IMR-90 (cell line): Measurements from ENCODE around the gene PXK. TPM values are rescaled to one million over a fixed set of nuclear protein-coding genes. Genes with fewer than 3 reads are reported as not detected.

ENCODE experiments used
- SMC3 ChIP-seq: fragments of 150-350 bp; IDR thresholded peaks from 2 replicates; pipeline ENCODE4 v1.6.1; 2016; ENCODE audit warnings: low read depth, mild to moderate bottlenecking, antibody characterized with exemption, low read length, moderate library complexity
- polyA plus RNA-seq, 3 experiments: library from polyadenylated mRNA; depleted of rRNA; stranded (reverse); fragments of >200 nt; gene quantifications; 2 replicates each; pipeline ENCODE4 v1.2.3, GENCODE V29; 2012; ENCODE audit warnings: low replicate concordance in 1 of 3
- total RNA-seq: library from RNA; depleted of rRNA; stranded (reverse); fragments of >200 nt; gene quantifications from 2 replicates; pipeline ENCODE4 v1.2.3, GENCODE V29; 2012

The PXK gene
- total and polyA plus RNA-seq, 2 of the 4 experiments (the other 2 are of a cell fraction): 14.3 to 17.7 TPM

DNA sequence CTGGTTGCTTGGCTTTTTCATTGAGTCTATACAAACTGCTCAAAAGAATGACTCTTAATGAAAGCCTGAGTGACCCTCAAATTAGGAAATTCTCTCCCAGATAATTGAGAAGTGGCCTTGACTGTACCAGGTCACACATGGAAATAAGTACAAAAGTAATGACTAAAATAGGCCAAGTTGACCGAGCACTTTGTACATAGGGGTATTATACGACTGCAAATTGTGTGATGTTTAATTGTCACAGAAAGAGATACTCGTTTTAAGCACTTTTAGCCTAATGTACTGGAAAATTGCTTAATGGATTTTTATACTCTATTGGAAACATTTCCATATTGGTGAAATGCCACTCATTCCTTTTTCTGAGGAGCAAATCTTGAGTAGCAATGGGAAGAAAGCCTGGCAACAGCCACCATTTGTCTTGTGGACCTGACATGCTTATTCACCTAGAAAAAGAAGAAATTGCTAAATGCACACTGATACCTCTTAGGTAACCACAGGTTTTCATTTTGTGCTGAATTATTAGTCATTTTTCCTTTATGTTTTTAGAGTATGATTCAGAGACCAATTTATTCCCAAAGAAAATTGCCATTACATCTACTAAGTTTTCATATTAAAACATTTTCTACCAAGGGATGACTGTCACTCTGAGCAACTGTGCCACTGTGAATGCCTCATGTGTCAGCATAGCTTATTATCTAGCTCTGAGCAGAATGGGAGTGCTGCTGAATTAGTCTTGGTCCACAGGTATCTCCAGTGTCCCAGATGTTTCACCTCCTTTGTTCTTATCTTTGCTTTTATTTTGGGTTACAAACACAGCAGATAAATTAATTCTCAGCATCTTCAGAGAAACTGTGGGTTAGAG lies 8.9 kb upstream of the PXK start (continued):
- no peak for TF ChIP-seq SMC3
